H1 (cell line): ENCODE measurements around the gene VAMP2.

ENCODE experiments used
- CTCF ChIP-seq, 3 experiments: IDR thresholded peaks; 1 replicate in 2 of 3; 2 replicates in 1 of 3; pipeline versions ENCODE4 v1.5.1 to v1.6.1; 2011; ENCODE audit warnings: low read length in 3 of 3, mild to moderate bottlenecking in 3 of 3, inconsistent platforms in 2 of 3, low read depth in 1 of 3, moderate library complexity in 1 of 3; ENCODE audit not compliant: insufficient read depth in 1 of 3; ENCODE audit errors: control extremely low read depth in 1 of 3
- NRF1 ChIP-seq: IDR thresholded peaks from 2 replicates; pipeline ENCODE4 v1.6.1; 2011; ENCODE audit warnings: mild to moderate bottlenecking, low read depth, low read length, improper control_type of control experiment
- POLR2AphosphoS5 ChIP-seq: IDR thresholded peaks from 2 replicates; pipeline ENCODE4 v1.6.1; 2011; ENCODE audit warnings: low read depth, low read length

GRCh38 chr17:8133941-8134340, 28.8 kb downstream of the VAMP2 start:
- TF ChIP-seq CTCF (IDR thresholded peaks at IDR 0.05; ENCODE audit: control extremely low read depth in 1 of 3, insufficient read depth in 1 of 3, low read depth in 1 of 3, low read length in 3 of 3) (no peak), POLR2AphosphoS5 (no peak), NRF1 (no peak)
